GM12891 (cell line): ENCODE results near the gene GAS7.

Experiments used
- POLR2A ChIP-seq: IDR thresholded peaks from 2 replicates; pipeline ENCODE4 v1.6.1; 2011; ENCODE audit warnings: low read depth, low read length, control low read depth
- POLR2AphosphoS5 ChIP-seq: IDR thresholded peaks from 2 replicates; pipeline ENCODE4 v1.6.1; 2011; ENCODE audit warnings: low read depth, low read length, control low read depth
- SPI1 ChIP-seq: IDR thresholded peaks from 2 replicates; pipeline ENCODE4 v1.6.1; 2011; ENCODE audit warnings: low read depth, low read length, control low read depth
- TAF1 ChIP-seq: IDR thresholded peaks from 2 replicates; pipeline ENCODE4 v1.6.1; 2011; ENCODE audit warnings: low read depth, low read length, control low read depth

DNA sequence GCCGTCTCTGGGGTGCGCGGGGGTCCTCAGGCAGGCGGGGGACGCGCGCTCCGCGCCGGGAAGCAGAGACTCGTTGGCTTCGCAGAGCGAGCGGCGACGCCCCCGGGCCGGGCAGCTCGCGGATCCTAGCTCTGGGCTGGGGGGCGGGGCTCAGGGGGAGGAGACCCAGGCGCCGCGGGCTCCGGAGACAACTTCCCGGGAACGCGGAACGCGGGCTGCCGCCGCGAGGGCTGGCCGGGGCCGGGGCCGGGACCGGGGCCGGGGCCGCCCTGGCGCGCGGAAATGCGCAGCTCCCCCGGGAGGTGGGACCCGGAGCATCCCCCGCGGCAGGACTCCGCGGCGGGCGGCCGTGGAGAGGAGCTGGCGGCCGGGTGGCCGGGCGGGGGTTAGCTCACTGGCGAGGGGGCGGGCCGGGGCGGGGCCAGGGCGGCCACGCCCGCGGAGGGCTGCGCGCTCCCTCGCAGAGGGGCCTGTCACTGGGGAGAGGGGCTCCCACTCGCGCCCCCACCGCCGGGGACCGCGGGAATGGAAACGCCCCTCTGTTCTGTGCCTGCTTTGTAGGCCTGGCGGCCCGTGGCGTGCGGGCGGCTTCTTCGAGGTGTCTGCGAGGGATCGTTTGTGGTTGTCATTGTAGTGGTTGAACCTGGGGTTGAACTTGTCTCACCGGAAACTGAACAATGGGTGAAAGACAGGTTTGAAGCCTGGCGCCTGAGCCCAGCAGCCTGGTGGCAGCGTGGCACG is at the start of gene GAS7:
- no peak for TF ChIP-seq POLR2AphosphoS5
- no peak for TF ChIP-seq POLR2A
- no peak for TF ChIP-seq SPI1
- no peak for TF ChIP-seq TAF1
